Measurements from ENCODE around the gene ITPR3.

The ITPR3 gene

GRCh38 chr6:33699739-33700138 is 78.6 kb downstream of the ITPR3 start:
- no peaks in the 10 kb centered on the region for H3K36me3 Mint-ChIP-seq (ENCODE audit: low read depth)
- H3K27me3 Mint-ChIP-seq (ENCODE audit: low read depth, poor library complexity): peaks cover 3% of the 10 kb centered on the region
- no peak for DNase-seq
- no peak overlapping the region for H3K27ac Mint-ChIP-seq
- H3K4me3 Mint-ChIP-seq: no peak overlapping the region
- no peaks in the 10 kb centered on the region for H3K9me3 Mint-ChIP-seq
- TF ChIP-seq, protein P1, sequence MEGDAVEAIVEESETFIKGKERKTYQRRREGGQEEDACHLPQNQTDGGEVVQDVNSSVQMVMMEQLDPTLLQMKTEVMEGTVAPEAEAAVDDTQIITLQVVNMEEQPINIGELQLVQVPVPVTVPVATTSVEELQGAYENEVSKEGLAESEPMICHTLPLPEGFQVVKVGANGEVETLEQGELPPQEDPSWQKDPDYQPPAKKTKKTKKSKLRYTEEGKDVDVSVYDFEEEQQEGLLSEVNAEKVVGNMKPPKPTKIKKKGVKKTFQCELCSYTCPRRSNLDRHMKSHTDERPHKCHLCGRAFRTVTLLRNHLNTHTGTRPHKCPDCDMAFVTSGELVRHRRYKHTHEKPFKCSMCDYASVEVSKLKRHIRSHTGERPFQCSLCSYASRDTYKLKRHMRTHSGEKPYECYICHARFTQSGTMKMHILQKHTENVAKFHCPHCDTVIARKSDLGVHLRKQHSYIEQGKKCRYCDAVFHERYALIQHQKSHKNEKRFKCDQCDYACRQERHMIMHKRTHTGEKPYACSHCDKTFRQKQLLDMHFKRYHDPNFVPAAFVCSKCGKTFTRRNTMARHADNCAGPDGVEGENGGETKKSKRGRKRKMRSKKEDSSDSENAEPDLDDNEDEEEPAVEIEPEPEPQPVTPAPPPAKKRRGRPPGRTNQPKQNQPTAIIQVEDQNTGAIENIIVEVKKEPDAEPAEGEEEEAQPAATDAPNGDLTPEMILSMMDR (IDR thresholded peaks at IDR 0.05): no peak
- H3K4me1 Mint-ChIP-seq: peaks cover 57% of the 10 kb centered on the region

DNA sequence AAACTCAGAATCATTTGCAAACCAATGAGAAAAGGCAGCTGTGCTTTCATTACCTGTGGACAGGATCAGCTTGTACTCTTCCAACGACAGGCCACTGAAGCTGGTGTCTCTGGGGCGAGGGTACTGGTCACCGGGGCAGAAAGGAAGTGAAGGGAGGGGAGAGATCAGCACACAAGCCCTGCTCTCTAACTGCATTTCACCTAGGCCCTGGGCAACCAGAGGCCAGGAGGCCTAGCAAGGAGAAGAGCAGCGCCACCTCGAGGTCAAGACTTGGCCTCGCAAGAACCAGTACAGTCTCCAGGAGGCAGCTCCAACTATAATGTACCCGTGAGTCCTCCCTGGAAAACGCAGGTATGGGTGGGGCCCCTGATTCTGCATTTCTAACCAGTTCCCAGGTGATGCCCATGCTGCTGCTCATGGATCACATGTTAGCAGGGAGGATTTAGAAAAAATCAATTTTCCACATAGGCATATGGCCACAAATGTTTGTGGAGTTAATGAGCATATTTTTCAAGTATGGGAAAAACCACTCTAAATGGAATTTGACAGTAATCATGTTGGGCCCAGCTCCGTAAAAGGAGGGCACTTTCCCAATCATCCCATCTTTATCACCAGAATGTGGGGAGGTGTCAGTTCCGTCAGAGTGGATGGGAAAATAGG is 79.4 kb downstream of the ITPR3 start:
- no peaks in the 10 kb centered on the region for H3K36me3 Mint-ChIP-seq (ENCODE audit: low read depth)
- TF ChIP-seq, protein P1 (IDR thresholded peaks at IDR 0.05): peak; percentile 75
- H3K4me1 Mint-ChIP-seq: peaks cover 60% of the 10 kb centered on the region
- no peaks in the 10 kb centered on the region for H3K9me3 Mint-ChIP-seq
- H3K27ac Mint-ChIP-seq: no peak overlapping the region
- H3K4me3 Mint-ChIP-seq: no peak overlapping the region
- DNase-seq: peak; percentile 77
- H3K27me3 Mint-ChIP-seq (ENCODE audit: low read depth, poor library complexity): peaks cover 3% of the 10 kb centered on the region

DNA sequence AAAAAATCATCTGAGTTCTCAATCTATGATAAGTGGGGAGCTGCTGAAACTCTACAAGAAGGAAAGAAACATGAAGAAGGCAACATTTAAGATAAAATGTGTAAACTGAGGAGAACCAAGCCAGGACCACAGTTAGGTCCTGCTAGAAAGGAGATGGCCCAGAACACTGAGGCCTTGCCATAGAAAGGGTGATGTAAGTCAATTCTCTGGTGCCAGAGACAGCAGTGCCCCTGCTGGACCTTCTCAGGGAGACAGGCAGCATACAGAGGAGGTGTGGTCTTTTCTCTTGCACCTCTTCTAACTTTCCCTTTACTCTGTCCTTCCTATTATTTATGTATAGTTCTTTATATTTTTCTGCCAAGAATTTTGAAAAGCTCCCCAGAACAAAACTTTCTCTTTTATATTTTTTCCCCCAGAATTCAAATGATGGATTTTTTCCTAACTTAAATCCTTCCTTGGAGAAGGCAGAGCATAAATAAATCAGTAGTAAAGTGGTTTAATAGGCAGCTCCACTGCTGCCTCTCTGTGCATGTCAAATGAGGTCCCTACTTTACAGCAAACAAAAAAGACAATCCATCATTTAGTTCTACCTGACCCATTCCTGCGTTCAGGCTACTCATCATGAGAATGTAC is 81.3 kb downstream of the ITPR3 start:
- Mint-ChIP-seq H3K4me3 (no peak overlapping the region), H3K9me3 (no peaks in the 10 kb centered on the region), H3K27me3 (ENCODE audit: low read depth, poor library complexity) (peaks cover 9% of the 10 kb centered on the region), H3K27ac (peak overlapping the region; percentile 64), H3K4me1 (peaks cover 60% of the 10 kb centered on the region), H3K36me3 (ENCODE audit: low read depth) (peaks cover 7% of the 10 kb centered on the region)
- TF ChIP-seq, protein P1 (IDR thresholded peaks at IDR 0.05): peak; percentile 53
- DNase-seq: no peak

- TF ChIP-seq, protein P1 (IDR thresholded peaks at IDR 0.05): no peak
- Mint-ChIP-seq H3K9me3 (no peaks in the 10 kb centered on the region), H3K27me3 (ENCODE audit: low read depth, poor library complexity) (peaks cover 12% of the 10 kb centered on the region), H3K36me3 (ENCODE audit: low read depth) (peaks cover 27% of the 10 kb centered on the region), H3K27ac (no peak overlapping the region), H3K4me3 (no peak overlapping the region), H3K4me1 (peaks cover 74% of the 10 kb centered on the region)
- no peak for DNase-seq
Observed at GRCh38 chr6:33704215-33705066, 83.3 kb downstream of the ITPR3 start.

DNA sequence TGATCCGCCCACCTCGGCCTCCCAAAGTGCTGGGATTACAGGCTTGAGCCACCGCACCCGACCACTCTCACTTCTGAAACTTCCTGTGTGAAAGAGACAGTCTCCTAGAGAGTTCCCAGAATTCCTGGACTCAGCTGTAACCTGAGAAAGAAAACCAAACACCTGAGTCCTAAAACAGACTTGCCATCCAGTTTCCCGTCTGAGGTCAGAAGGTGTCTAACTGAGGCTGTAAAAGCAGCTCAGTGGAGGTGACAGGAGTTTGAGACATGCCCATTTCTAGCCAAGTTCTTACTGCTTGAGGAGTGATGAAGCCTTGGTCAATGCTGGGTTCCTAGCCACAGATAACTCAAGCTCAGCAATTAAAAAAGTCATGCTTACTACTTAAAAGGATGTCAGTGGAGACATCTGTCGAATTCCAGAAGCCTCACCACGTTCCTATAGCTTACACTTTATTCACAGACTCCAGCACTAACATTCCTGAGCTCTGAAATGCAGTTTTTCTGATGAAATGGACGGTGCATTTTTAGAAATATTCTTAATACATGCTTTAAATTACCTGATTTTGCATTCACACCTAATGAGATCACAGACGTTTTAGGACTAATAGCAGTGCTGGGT is 84.3 kb downstream of the ITPR3 start:
- Mint-ChIP-seq H3K4me3 (no peak overlapping the region), H3K4me1 (peaks cover 80% of the 10 kb centered on the region), H3K27me3 (ENCODE audit: low read depth, poor library complexity) (peaks cover 12% of the 10 kb centered on the region), H3K36me3 (ENCODE audit: low read depth) (peaks cover 36% of the 10 kb centered on the region), H3K9me3 (no peaks in the 10 kb centered on the region), H3K27ac (peak overlapping the region; percentile 83)
- TF ChIP-seq, protein P1 (IDR thresholded peaks at IDR 0.05): no peak
- no peak for DNase-seq

Data from nephron progenitor cell (in vitro differentiated cells).